NB4 (cell line): ENCODE data around the gene MARK2.

Experiments
- DNase-seq: peaks from one replicate; pipeline ENCODE4 v3.0.0; 2010; ENCODE audit warnings: low read depth
- H3K4me3 ChIP-seq: one replicate; pipeline ENCODE4 v1.5.1; 2011; ENCODE audit warnings: mild to moderate bottlenecking, low read depth, low read length, moderate library complexity
- MYC ChIP-seq: IDR thresholded peaks from 2 replicates; pipeline ENCODE4 v1.6.1; 2011; ENCODE audit warnings: low read depth, low read length
- POLR2A ChIP-seq: IDR thresholded peaks from 2 replicates; pipeline ENCODE4 v1.6.1; 2011; ENCODE audit warnings: mild to moderate bottlenecking; ENCODE audit not compliant: insufficient read length; ENCODE audit errors: extremely low read depth
- TF ChIP-seq, protein P1 (sequence below): IDR thresholded peaks from one replicate; pipeline ENCODE4 v1.5.1; 2012; ENCODE audit warnings: low read depth, low read length
- TF ChIP-seq, protein P2 (sequence below): IDR thresholded peaks from 2 replicates; pipeline ENCODE4 v1.6.1; 2011; ENCODE audit warnings: low read depth, low read length

Gene MARK2

GRCh38 chr11:63909591-63910506 is 70.9 kb downstream of the MARK2 start:
- TF ChIP-seq, protein P1, sequence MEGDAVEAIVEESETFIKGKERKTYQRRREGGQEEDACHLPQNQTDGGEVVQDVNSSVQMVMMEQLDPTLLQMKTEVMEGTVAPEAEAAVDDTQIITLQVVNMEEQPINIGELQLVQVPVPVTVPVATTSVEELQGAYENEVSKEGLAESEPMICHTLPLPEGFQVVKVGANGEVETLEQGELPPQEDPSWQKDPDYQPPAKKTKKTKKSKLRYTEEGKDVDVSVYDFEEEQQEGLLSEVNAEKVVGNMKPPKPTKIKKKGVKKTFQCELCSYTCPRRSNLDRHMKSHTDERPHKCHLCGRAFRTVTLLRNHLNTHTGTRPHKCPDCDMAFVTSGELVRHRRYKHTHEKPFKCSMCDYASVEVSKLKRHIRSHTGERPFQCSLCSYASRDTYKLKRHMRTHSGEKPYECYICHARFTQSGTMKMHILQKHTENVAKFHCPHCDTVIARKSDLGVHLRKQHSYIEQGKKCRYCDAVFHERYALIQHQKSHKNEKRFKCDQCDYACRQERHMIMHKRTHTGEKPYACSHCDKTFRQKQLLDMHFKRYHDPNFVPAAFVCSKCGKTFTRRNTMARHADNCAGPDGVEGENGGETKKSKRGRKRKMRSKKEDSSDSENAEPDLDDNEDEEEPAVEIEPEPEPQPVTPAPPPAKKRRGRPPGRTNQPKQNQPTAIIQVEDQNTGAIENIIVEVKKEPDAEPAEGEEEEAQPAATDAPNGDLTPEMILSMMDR: no peak
- TF ChIP-seq, protein P2, sequence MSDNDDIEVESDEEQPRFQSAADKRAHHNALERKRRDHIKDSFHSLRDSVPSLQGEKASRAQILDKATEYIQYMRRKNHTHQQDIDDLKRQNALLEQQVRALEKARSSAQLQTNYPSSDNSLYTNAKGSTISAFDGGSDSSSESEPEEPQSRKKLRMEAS: no peak
- TF ChIP-seq POLR2A (no peak), MYC (no peak)
- DNase-seq: no peak
- no peak overlapping the region for H3K4me3 ChIP-seq

DNA sequence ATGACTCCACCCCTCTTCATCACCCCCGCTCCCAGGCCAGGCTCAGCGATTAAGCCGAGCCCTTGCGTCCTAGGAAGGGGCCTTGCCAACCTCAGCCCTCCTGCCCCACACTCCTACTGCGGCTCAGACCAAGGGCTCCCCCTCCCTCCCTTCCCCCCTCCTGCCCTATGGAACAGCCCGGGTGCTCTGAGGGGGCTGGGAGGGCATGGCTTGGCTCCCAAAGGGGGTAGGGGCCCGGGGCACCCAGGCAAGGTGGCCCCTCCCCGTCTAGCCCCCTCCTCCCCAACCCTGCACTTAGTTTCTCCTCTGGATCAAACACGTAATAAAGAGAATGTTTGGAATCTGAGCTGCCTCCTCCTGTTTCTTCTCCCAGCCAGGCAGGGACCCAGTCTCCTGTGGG is 71.8 kb downstream of the MARK2 start:
- TF ChIP-seq, protein P2: no peak
- TF ChIP-seq MYC: no peak
- TF ChIP-seq POLR2A: no peak
- TF ChIP-seq, protein P1: no peak
- no peak overlapping the region for H3K4me3 ChIP-seq
- DNase-seq: no peak

- TF ChIP-seq, protein P2: no peak
- H3K4me3 ChIP-seq: no peak overlapping the region
- no peak for DNase-seq
Observed at GRCh38 chr11:63911440-63911839, 72.5 kb downstream of the MARK2 start.

DNA sequence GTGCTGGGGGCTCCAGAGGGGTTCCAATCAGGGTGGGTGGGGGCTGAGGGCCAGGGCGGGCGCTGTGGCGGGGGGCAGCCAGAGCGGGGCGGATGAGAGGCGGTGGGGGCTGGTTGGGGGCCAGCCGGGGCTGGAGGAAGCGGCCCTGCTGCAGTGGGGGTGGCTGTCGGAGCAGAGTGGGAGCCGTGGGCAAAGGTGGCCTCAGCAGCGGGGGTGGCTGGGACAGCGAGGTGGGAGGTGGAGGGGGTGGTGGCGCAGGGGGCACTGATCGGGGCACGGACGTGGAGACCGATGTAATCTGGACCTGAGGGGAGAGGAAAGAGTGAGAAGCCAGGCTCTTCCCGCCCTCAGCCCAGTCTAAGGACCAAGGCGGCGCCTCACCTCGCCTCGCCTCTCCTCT is 73.0 kb downstream of the MARK2 start:
- TF ChIP-seq MYC: no peak
- TF ChIP-seq POLR2A: no peak
- DNase-seq: no peak

GRCh38 chr11:63912678-63913077 is 73.8 kb downstream of the MARK2 start:
- DNase-seq: no peak
- TF ChIP-seq POLR2A (no peak), MYC (no peak)
- TF ChIP-seq, protein P2: no peak
- TF ChIP-seq, protein P1: no peak
- H3K4me3 ChIP-seq: no peak overlapping the region

More for the DNA sequence above, 73.0 kb downstream of the MARK2 start:
- H3K4me3 ChIP-seq: no peak overlapping the region

- H3K4me3 ChIP-seq: no peak overlapping the region
- TF ChIP-seq, protein P2: no peak
- TF ChIP-seq, protein P1: no peak
- TF ChIP-seq MYC (no peak), POLR2A (no peak)
- no peak for DNase-seq
Observed at GRCh38 chr11:63913866-63914830, 75.2 kb downstream of the MARK2 start.
